ENCODE results near the gene ARPIN.

- TF ChIP-seq IRF1 (CRISPR knock-in tag; IDR thresholded peaks at IDR 0.05; ENCODE audit: borderline replicate concordance) (no peak), HMGN3 (IDR thresholded peaks at IDR 0.05; ENCODE audit: borderline replicate concordance, extremely low read depth, insufficient read length, low read depth, low read length) (no peak), ZNF707 (CRISPR knock-in tag; conservative IDR thresholded peaks at IDR 0.05) (no peak), CTCF (IDR thresholded peaks at IDR 0.05 in 2 of 3, conservative IDR thresholded peaks at IDR 0.05 in 1 of 3; ENCODE audit: insufficient read depth in 2 of 3, low read depth in 1 of 3, low read length in 3 of 3) (no peak), TAF7 (tag; IDR thresholded peaks at IDR 0.05) (no peak), SMARCC2 (IDR thresholded peaks at IDR 0.05; ENCODE audit: low read depth) (no peak), ZBTB33 (CRISPR knock-in tag; IDR thresholded peaks at IDR 0.05) (no peak)
These were observed 4.8 kb upstream of the ARPIN start for GRCh38 chr15:89917442-89918101.
